Activated CD4-positive, CD25-positive, alpha-beta regulatory T cell treated with anti-CD3 and anti-CD28 coated beads, Interleukin-2, amount 50 U/mL, for 72 hours (primary cell): ENCODE results near the gene GALT.

ENCODE experiments used
- DNase-seq: peaks from one replicate; pipeline ENCODE4 v3.0.0; 2021

Gene GALT

GRCh38 chr9:34686231-34686630 is 39.8 kb downstream of the GALT start:
- no peak for DNase-seq

DNA sequence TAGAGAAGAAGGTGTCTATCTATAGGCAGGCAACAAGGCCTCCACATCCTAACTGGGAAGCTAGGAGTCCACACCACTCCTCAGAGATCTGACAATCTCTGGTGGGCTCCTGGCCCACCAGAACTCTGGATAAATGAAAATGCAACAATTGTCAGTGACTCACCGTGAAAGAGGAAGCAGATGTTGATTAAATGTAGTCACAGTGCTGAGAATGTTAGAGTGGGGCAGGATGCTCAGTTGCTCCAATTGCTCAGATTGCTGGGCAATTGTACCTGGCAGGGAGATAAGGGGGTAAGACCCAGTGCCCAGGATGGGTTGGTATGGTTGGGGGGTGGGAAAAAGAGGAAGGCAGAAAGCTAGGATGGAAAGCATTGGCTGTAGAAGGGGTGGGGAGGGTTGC is 40.3 kb downstream of the GALT start:
- DNase-seq, result no peak

DNA sequence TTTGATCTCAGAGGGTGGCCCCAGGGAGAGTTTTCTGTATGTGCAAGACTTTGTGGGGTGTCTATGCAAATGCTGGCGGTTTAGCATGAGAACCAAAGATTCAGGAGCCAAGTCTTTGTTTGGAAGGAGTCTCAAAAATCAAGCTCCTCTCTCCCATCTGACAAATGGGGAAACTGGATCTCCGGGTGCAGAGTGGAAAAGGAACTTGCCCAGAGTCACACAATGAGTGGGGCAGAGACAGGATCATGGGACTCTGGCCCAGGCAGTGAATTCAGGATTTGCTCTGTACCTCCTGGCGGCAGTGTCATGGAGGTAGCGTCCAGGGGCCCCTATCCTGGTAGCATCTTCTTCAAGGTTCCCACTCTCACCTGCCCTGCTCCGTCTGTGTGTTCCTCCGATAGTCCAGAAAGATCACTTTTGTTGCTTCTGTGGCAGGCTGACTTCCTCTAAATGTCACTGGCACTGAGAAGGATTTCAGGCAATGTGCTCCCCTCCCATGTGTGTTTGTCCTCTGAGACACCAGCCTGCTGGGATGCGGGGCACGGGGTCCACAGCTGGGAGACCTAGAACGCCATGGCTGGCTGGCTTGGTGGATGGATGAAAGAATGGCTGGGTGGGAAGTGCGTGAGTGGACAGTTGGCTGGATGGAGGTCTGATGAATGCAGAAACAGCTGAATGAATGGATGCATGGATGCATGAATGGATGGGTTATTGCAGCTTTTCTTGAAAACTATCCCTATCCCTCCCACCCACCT is 41.0 kb downstream of the GALT start:
- DNase-seq, result no peak

DNA sequence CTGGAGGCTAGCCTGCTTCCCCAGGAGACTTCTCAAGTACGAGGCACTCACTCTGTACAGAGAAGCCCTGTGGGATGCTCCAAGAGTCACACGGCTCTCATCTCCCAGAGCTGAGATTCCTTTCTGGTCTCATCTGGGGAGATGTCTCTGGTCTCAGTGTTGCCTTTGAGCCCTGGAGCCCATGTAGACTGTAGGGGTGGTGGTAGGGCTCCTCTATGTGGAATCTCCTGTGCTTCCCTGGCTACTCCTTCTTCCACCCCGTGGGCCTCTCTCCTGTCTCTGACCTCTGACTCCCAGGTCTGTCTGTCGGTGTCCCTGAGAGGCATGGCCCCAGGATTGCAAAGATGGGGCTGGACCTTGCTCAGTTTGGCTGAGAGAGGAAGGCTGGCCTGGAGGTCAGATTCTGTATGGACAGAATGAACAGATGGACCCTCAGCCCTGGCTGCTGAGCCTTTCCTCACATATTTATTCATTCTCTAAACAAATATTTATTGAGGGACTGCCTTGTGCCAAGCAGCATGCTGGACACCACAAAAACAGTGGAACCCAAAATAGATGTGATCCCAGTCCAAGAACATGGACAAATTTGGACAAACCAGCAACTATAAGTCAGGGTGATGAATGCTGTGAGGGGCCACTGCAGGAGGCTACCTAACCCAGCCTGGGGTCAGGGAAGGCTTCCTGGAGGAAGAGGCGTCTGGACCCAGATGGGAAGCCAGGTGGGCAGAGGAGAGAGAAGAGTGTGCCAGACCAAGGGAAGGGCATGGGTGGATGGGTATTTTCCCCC is 42.0 kb downstream of the GALT start:
- no peak for DNase-seq

DNA sequence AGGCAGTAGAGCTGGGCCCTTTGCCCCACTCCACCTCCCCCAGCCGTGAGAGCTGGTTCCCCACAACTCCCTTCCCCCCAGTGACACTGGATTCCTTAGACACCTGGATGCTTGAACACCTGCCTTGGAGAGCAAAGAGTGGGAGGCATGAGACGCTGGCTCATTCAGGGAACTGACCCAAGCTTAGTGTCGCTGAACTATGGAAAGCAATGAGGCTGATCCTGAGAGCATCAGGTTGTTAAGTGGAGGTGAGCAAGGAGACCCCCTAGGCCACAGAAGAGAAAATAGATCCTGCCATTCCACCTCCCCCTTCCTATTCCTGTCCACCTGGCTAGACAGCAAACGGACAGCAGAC is 42.6 kb downstream of the GALT start:
- DNase-seq, result no peak

GRCh38 chr9:34689512-34689911 is 43.0 kb downstream of the GALT start:
- DNase-seq, result no peak

DNA sequence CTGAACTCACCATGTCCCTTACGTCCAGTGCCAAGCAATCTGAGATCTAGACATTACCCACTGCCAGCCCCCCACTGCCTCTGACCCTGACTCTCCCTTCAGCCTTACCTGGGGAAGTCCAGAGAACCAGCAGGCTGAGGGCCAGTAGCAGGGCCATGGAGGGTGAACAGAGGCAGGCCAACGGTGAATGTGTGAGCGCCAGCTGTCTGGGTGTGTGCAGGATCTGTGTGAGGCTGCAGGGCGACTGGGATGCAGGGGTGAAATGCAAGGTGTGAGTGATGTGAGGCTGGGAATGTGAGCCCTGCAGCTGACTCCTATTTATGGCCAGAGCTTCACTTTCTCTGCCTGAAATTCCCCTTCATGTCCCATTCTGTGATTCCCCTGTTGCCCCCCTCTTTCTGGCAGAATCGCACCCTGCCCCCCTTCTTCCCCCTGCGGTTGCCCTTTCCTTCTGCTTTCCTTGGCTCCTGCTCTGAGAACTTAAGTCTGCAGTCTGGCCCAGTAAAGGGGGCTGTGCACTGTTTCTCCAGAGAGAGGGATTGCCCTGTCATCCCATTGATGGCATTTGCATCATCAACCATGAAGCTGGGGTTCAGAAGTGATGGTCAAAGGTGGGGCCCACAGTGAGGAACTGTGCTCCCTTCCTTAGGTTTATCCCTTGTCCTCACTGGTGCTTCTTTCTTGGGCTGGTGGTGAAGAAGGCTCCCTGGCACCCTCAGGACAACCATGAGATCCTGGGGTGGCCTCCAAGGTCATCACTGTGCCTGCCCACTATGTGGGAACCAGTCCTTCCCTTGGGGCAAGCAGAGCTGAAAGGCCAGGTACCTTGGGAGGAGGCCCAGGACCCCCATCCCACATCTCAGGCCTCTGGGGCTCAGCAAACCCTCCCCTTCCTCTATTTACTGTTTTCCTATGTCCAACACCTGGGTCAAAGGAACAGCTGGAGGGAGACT is 44.8 kb downstream of the GALT start, which contains the start of gene CCL19:
Gene CCL19 (minus strand): TSS at position 294 of the 953 bp plus-strand sequence. CDS start 137 bp downstream, at position 157.
- DNase-seq, result no peak

DNA sequence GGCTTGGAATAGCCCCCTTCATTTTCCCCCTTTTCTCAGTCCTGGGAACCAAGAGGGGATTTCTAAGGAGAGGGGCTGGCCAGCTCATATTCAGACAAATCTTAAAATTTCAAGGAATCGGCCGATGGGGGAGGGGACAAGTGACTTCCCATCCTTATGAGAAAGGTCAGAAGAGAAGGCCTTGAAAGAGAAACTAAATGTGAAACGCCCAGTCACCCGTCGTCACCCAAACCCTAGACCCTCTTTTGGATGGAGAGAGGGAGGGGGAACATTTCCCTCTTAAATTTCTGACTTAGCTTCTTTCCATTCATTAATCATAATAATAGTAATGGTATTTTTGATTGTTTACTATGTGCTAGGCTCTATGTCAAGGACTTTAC is 45.5 kb downstream of the GALT start:
- DNase-seq, result no peak

GRCh38 chr9:34693560-34693959 is 47.1 kb downstream of the GALT start:
- DNase-seq, result no peak

DNA sequence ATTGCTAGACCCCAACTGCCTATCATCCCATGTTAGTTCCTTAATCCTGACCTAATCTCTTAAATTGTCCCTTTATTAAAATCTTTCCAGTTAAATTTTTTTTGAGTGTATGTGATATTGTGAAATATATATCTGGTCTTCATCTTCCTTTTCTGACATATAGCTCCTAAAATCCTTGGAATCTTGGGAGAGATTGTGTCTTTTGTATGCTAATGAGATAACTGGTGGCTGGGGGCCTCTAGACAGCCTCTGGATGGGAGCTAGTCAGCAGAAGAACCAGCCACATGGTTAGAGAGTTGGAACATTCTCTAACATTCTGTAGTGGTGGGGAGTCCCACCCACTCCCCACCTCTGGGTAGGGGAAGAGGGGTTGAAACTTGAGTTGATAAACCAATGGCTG is 48.3 kb downstream of the GALT start:
- DNase-seq, result no peak
